Adipocyte (in vitro differentiated cells): ENCODE results near the gene DNASE2.

ENCODE experiments used
- DNase-seq: peaks from one replicate; pipeline ENCODE4 v3.0.0-alpha.2; 2015; ENCODE audit warnings: low read depth
- H3K27me3 ChIP-seq: replicated peaks from 2 replicates; pipeline ENCODE4 v1.7.0; 2013; ENCODE audit warnings: mild to moderate bottlenecking, low read length, moderate library complexity; ENCODE audit not compliant: control insufficient read depth, insufficient read depth
- H3K36me3 ChIP-seq: 2 replicates; pipeline ENCODE4 v1.7.0; 2013; ENCODE audit warnings: low read length, mild to moderate bottlenecking, moderate library complexity; ENCODE audit not compliant: control insufficient read depth, insufficient read depth, severe bottlenecking
- H3K4me1 ChIP-seq: 2 replicates; pipeline ENCODE4 v1.7.0; 2013; ENCODE audit warnings: mild to moderate bottlenecking, low read length, moderate library complexity; ENCODE audit not compliant: control insufficient read depth, insufficient read depth
- H3K4me3 ChIP-seq: 2 replicates; pipeline ENCODE4 v1.7.0; 2013; ENCODE audit warnings: mild to moderate bottlenecking, low read length, moderate library complexity
- H3K9ac ChIP-seq: 2 replicates; pipeline ENCODE4 v1.7.0; 2013; ENCODE audit warnings: mild to moderate bottlenecking, low read length, moderate library complexity
- H3K9me3 ChIP-seq: 2 replicates; pipeline ENCODE4 v1.7.0; 2013; ENCODE audit warnings: mild to moderate bottlenecking, low read length, moderate library complexity; ENCODE audit not compliant: control insufficient read depth

DNASE2 gene

DNA sequence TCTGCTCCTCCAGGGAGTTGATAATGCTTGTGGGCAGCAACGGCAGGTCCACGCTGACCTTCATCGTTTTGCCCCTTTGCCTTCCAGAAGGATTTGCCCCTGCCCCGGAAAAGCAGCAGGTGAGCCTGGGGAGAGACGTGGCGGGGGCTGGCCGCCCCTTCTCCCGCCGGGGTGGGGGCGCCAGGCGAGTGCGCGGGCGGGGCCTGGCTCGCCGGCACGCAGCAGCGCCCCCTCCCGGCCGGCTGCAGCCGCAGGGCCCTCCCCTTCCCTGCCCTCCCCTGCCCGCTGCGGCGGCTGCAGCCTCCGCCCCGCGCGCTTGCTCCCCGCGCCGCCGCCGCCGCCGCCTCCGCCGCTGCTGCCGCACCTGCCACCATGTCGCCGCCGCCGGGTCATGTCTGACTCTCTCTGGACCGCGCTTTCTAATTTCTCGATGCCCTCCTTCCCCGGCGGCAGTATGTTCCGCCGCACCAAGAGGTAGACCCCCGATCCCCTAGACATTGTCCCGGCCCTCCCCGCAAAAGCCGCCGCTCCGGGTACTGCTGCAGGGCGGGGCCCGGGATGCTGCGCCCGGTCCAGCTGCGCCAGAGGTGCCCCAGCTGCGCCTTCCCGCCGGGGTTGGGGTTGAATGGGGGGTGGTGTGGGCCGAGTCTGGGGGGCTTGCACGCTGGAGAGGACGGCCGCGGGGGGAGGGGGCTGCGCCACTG lies 42.9 kb downstream of the DNASE2 start, which contains the start of gene MAST1:
TSS of gene MAST1 (plus strand) at position 334 of the 704 bp plus-strand sequence. CDS start at position 392, 58 bp downstream.
- peaks cover 7% of the 10 kb centered on the region for H3K4me1 ChIP-seq
- no peak within 1 kb of the TSS for H3K4me3 ChIP-seq
- no peak within 1 kb of the TSS for H3K9ac ChIP-seq
- DNase-seq: peak; percentile 63
- H3K27me3 ChIP-seq: peaks cover 77% of the 10 kb centered on the region
- H3K9me3 ChIP-seq: no peaks in the 10 kb centered on the region
- H3K36me3 ChIP-seq: no peaks in the 10 kb centered on the region

GRCh38 chr19:12837225-12837624 lies 44.0 kb downstream of the DNASE2 start:
- Histone ChIP-seq H3K4me3 (no peak overlapping the region), H3K36me3 (no peaks in the 10 kb centered on the region), H3K4me1 (peaks cover 7% of the 10 kb centered on the region), H3K9ac (no peak overlapping the region), H3K9me3 (no peaks in the 10 kb centered on the region), H3K27me3 (peaks cover 82% of the 10 kb centered on the region)
- DNase-seq: no peak

DNA sequence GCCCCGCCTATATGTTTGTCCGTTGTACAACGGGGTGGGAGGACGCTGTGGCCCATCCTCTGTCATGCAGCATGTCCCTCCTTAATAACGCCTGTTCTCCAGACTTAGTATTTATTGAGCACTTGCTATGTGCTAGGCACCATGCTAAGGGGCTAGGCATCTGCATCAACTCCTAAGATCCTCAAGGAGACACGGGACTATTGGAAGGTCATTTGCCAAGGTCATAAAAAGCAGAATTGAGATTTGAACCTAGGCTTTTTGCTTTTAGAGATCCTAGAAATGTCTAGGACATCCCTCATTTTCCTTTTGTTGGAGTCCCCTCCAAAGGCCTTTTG lies 44.8 kb downstream of the DNASE2 start:
- Histone ChIP-seq H3K36me3 (no peaks in the 10 kb centered on the region), H3K9ac (no peak overlapping the region), H3K4me1 (peaks cover 7% of the 10 kb centered on the region), H3K4me3 (no peak overlapping the region), H3K27me3 (peaks cover 82% of the 10 kb centered on the region), H3K9me3 (no peaks in the 10 kb centered on the region)
- no peak for DNase-seq

GRCh38 chr19:12834976-12835757 lies 46.1 kb downstream of the DNASE2 start:
- H3K4me1 ChIP-seq: no peaks in the 10 kb centered on the region
- H3K27me3 ChIP-seq: peaks cover 79% of the 10 kb centered on the region
- DNase-seq: peak; percentile 42
- no peaks in the 10 kb centered on the region for H3K36me3 ChIP-seq
- no peak overlapping the region for H3K9ac ChIP-seq
- no peaks in the 10 kb centered on the region for H3K9me3 ChIP-seq
- no peak overlapping the region for H3K4me3 ChIP-seq

- Histone ChIP-seq H3K4me1 (no peaks in the 10 kb centered on the region), H3K9me3 (no peaks in the 10 kb centered on the region), H3K36me3 (no peaks in the 10 kb centered on the region), H3K4me3 (no peak within 1 kb of the TSS), H3K27me3 (peaks cover 80% of the 10 kb centered on the region), H3K9ac (no peak within 1 kb of the TSS)
- DNase-seq: no peak
Measured at GRCh38 chr19:12834566-12834943, 46.7 kb downstream of the DNASE2 start, which contains the start of gene RTBDN. Gene RTBDN (minus strand): TSS chr19:12834579. CDS start chr19:12829979, 4,600 bp downstream.

DNA sequence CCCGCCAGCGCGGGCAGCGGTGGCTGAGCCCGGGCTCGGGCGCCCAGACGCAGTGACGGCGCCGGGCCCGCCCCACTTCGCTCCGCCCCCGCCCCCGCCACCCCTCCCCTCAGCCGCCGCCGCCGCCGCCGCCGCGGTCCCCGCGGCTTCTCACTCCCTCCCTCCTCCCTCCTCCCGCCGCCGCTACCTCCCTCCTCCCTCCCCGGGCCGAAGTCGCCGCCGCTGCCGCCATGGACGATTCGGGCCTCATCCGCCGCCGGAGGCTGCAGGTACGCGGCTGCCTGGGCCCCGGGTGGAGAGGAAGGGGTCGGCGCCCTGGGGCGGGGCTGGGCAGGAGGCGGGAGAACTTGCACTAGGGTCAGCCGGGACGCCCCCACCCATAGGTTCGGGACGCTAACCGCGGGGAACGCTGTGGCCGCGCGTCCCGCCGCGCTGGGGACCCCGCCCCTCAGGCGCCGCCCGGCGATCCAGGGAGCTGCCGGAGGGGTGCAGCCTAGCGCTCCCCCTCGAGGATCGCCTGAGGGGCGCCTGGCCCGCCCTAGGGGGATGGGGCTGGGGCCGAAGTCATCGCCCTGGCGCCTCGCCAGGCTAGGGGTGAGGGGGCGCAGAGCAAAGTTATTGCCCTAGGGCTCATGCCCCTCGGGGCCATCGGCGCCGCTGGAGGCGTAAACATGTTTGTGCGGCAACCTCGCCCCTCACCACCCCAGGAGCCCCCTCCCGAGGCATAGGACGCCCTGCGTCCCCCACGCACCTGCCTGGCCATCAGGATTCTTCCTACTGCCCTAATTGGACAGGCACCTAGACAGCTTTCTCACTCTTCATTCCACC lies 47.3 kb downstream of the DNASE2 start:
- no peak overlapping the region for H3K9ac ChIP-seq
- H3K27me3 ChIP-seq: peaks cover 78% of the 10 kb centered on the region
- H3K4me3 ChIP-seq: no peak overlapping the region
- H3K36me3 ChIP-seq: no peaks in the 10 kb centered on the region
- H3K9me3 ChIP-seq: no peaks in the 10 kb centered on the region
- DNase-seq: peak; percentile 53
- H3K4me1 ChIP-seq: no peaks in the 10 kb centered on the region

DNA sequence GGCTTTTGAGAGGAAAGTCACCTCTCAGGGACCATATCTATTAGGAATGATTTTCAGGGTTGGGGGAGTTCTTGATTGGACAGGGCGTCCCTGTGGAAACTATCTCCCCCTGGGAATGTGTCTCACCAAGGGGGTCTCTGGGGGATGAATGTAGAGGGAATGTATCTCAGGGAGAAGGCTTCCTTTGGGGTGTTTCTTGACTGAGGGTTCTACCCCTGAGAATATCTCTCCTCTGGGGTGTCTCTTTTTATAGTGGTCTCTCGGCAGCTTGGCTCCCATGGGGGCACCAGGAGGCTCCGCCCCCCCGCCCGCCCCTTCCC lies 47.9 kb downstream of the DNASE2 start:
- H3K36me3 ChIP-seq: no peaks in the 10 kb centered on the region
- H3K9me3 ChIP-seq: no peaks in the 10 kb centered on the region
- peaks cover 76% of the 10 kb centered on the region for H3K27me3 ChIP-seq
- no peaks in the 10 kb centered on the region for H3K4me1 ChIP-seq
- H3K9ac ChIP-seq: no peak overlapping the region
- H3K4me3 ChIP-seq: no peak overlapping the region
- DNase-seq: no peak

DNA sequence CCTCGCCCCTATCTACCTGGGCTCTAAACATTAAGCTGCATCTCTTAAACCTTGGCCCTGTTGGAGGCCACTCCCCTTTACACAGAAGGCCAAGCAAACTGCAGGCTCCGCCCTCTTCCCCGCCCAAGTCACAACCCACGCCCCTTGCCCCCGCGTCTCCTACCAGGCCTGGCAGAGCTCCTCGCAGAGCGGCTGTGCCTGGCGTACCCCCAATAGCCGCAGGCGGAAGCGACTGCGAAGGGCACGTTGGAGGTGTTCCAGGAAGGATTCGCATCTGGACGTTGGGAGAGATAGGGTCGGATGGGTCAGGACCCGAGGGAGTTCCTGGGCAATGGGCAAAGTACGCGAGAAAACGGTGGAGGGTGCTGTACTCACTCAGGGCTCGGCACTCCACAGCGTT lies 52.8 kb downstream of the DNASE2 start:
- Histone ChIP-seq H3K4me1 (no peaks in the 10 kb centered on the region), H3K9ac (no peak overlapping the region), H3K4me3 (no peak overlapping the region), H3K27me3 (peaks cover 41% of the 10 kb centered on the region), H3K9me3 (no peaks in the 10 kb centered on the region), H3K36me3 (no peaks in the 10 kb centered on the region)
- no peak for DNase-seq

GRCh38 chr19:12825254-12826131 lies 55.8 kb downstream of the DNASE2 start:
- H3K36me3 ChIP-seq: no peaks in the 10 kb centered on the region
- no peaks in the 10 kb centered on the region for H3K4me1 ChIP-seq
- no peak overlapping the region for H3K4me3 ChIP-seq
- no peak for DNase-seq
- H3K9ac ChIP-seq: no peak overlapping the region
- peaks cover 17% of the 10 kb centered on the region for H3K27me3 ChIP-seq
- H3K9me3 ChIP-seq: no peaks in the 10 kb centered on the region
